SK-N-MC (cell line): ENCODE data around the gene PACSIN3.

ENCODE experiments used
- EZH2 ChIP-seq: fragments of 200-600 bp; sonication (generic); IDR thresholded peaks from one replicate; pipeline ENCODE4 v1.6.1; 2017; ENCODE audit warnings: antibody characterized with exemption
- FOXP2 ChIP-seq: optimal IDR thresholded peaks from 2 replicates; pipeline ENCODE3; 2011; ENCODE audit warnings: mild to moderate bottlenecking, moderate library complexity; ENCODE audit not compliant: insufficient read depth; ENCODE audit errors: extremely low read length, control extremely low read depth
- POLR2AphosphoS5 ChIP-seq: IDR thresholded peaks from 2 replicates; pipeline ENCODE4 v1.6.1; 2012; ENCODE audit warnings: mild to moderate bottlenecking, low read depth, low read length, borderline replicate concordance

GRCh38 chr11:47222696-47223095, 36.5 kb upstream of the PACSIN3 start:
- TF ChIP-seq POLR2AphosphoS5 (no peak), EZH2 (no peak), FOXP2 (no peak)
